Gastroesophageal sphincter (tissue), 4 donors: ENCODE results near the gene UBE2G2. TPM values are rescaled to one million over a fixed set of nuclear protein-coding genes. Genes with fewer than 3 reads are reported as not detected.

Source experiments
- ATAC-seq: fragments of 150-250 bp; one replicate; pipeline ENCODE4 v1.9.1; 2016; ENCODE audit warnings: mild to moderate bottlenecking, moderate library complexity
- H3K27ac ChIP-seq, 4 donors: fragments of 200-600 bp; sonication (generic) in 3 of 4; 1 replicate in 3 of 4; 2 replicates in 1 of 4; pipeline ENCODE4 v1.5.1; 2016 to 2019
- H3K27me3 ChIP-seq: fragments of 200-600 bp; sonication (generic); one replicate; pipeline ENCODE4 v1.5.1; 2019
- H3K36me3 ChIP-seq, 2 donors: fragments of 200-600 bp; sonication (generic); one replicate each; pipeline ENCODE4 v1.5.1; 2019; ENCODE audit warnings: control low read depth in 1 of 2
- H3K4me1 ChIP-seq, 3 donors: fragments of 200-600 bp; sonication (generic); 1 replicate in 2 of 3; 2 replicates in 1 of 3; pipeline ENCODE4 v1.5.1; 2016 to 2019; ENCODE audit warnings: control low read depth in 2 of 3
- H3K4me3 ChIP-seq, 2 donors: fragments of 200-600 bp; sonication (generic); one replicate each; pipeline ENCODE4 v1.5.1; 2019; ENCODE audit warnings: mild to moderate bottlenecking in 1 of 2, moderate library complexity in 1 of 2
- H3K9me3 ChIP-seq, 3 donors: fragments of 200-600 bp; sonication (generic); one replicate each; pipeline ENCODE4 v1.5.1; 2017 to 2019; ENCODE audit warnings: control low read depth in 2 of 3
- EP300 ChIP-seq: sonication (generic); formaldehyde crosslinking; IDR thresholded peaks from one replicate; pipeline ENCODE4 v1.6.1; 2017; ENCODE audit warnings: antibody characterized with exemption, mild to moderate bottlenecking
- POLR2A ChIP-seq, 2 donors: fragments of 450-650 bp; IDR thresholded peaks; one replicate each; pipeline ENCODE4 v1.6.1; 2017; ENCODE audit warnings: antibody characterized with exemption in 2 of 2, mild to moderate bottlenecking in 2 of 2, moderate library complexity in 1 of 2
- POLR2AphosphoS5 ChIP-seq: sonication (generic); formaldehyde crosslinking; IDR thresholded peaks from one replicate; pipeline ENCODE4 v1.6.1; 2017; ENCODE audit warnings: antibody characterized with exemption
- WGBS, 2 donors: methylation state at CpG; one replicate each; pipeline ENCODE4 v1.1.5; 2018; ENCODE audit warnings: low coverage in 1 of 2; 5-methylcytosine and 5-hydroxymethylcytosine counted together
- total RNA-seq, 4 donors: library from RNA; depleted of rRNA; stranded (reverse); fragments of >200 nt; gene quantifications; one replicate each; pipeline ENCODE4 v1.1.0, GENCODE V29; 2016
- TF ChIP-seq, protein P1 (sequence below), 4 experiments: fragments of 200-600 bp in 2 of 4; fragments of 450-650 bp in 2 of 4; sonication (generic) in 1 of 4; IDR thresholded peaks; one replicate each; pipeline ENCODE4 v1.5.1; 2017 to 2019; ENCODE audit warnings: antibody characterized with exemption in 4 of 4, mild to moderate bottlenecking in 2 of 4, moderate library complexity in 2 of 4

UBE2G2 gene
- total RNA-seq, 4 donors from 2014 or later, result 48.3 to 93.4 (median 83.9) TPM

DNA sequence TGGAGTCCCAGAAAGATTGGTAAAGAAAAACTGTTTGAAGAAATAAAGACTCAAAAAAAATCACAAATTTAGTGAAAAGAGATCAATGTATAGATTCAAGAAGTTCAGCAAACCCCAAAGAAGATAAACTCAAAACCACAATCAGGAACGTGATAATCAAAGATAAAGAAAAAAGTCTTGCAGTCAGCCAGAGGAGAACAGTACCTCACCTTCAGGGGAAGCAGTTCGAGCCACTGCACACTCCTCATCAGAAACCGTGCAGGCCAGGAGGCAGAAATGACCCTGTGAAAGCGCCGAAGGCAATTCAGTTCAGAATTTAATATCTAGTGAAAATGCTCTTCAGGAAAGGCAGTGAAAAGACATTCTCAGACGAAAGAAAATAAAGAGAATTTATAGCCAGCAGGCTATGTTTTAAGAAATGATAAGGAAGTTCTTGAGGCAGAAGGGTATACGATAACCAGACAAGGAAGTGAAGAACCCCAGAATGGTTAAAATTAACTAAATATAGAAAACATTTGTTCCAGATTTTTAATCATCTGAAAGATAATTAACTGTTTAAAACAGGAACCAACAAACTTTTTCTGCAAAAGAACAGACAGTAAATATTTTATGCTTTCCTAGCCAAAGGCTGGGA is 29.7 kb upstream of the UBE2G2 start:
- no peak for ATAC-seq
- TF ChIP-seq EP300, result no peak
- no peak for TF ChIP-seq POLR2A (IDR thresholded peaks at IDR 0.05)
- TF ChIP-seq, protein P1, sequence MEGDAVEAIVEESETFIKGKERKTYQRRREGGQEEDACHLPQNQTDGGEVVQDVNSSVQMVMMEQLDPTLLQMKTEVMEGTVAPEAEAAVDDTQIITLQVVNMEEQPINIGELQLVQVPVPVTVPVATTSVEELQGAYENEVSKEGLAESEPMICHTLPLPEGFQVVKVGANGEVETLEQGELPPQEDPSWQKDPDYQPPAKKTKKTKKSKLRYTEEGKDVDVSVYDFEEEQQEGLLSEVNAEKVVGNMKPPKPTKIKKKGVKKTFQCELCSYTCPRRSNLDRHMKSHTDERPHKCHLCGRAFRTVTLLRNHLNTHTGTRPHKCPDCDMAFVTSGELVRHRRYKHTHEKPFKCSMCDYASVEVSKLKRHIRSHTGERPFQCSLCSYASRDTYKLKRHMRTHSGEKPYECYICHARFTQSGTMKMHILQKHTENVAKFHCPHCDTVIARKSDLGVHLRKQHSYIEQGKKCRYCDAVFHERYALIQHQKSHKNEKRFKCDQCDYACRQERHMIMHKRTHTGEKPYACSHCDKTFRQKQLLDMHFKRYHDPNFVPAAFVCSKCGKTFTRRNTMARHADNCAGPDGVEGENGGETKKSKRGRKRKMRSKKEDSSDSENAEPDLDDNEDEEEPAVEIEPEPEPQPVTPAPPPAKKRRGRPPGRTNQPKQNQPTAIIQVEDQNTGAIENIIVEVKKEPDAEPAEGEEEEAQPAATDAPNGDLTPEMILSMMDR (IDR thresholded peaks at IDR 0.05), result no peak
- TF ChIP-seq POLR2AphosphoS5, result no peak

DNA sequence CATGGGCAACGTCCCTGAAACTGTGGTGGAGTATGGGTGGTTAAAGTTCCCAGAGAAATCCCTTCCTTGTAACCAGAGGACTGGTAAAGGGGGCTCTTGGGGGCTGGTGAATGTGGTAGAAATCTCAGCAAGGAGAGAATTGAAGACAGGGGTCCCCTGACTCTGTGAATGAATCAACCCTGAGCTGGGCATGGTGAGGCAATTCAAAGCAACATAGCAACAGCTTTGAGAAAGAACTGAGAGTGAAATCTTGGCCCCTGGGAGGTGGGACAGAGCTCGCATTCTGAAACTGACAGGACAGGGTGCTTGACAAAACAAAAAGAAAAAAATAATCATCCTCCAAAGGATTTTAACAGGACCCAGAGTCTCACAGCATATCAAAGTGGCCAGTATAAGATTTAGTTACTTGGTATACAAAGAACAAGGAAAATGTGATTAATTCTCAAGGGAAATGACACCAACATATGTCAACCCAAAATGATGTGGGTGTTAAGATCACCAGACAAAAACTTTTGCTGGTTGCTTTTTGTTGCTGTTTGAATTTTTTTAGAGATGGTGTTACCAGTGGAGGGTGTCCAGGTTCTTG is 28.0 kb upstream of the UBE2G2 start:
- ATAC-seq, result no peak

More for the DNA sequence above, 29.7 kb upstream of the UBE2G2 start:
- Histone ChIP-seq H3K4me3 (no peak overlapping the region), H3K27ac (no peak overlapping the region), H3K9me3 (peaks cover 0 to 24% (median 0%) of the 10 kb centered on the region in 3 donors), H3K4me1 (peaks cover 0 to under 1% (median 0%) of the 10 kb centered on the region in 3 donors), H3K27me3 (no peaks in the 10 kb centered on the region), H3K36me3 (no peaks in the 10 kb centered on the region)
- WGBS, 2 donors, result 35 to 43% methylated on average over 2 to 7 of the region's 7 CpGs

DNA sequence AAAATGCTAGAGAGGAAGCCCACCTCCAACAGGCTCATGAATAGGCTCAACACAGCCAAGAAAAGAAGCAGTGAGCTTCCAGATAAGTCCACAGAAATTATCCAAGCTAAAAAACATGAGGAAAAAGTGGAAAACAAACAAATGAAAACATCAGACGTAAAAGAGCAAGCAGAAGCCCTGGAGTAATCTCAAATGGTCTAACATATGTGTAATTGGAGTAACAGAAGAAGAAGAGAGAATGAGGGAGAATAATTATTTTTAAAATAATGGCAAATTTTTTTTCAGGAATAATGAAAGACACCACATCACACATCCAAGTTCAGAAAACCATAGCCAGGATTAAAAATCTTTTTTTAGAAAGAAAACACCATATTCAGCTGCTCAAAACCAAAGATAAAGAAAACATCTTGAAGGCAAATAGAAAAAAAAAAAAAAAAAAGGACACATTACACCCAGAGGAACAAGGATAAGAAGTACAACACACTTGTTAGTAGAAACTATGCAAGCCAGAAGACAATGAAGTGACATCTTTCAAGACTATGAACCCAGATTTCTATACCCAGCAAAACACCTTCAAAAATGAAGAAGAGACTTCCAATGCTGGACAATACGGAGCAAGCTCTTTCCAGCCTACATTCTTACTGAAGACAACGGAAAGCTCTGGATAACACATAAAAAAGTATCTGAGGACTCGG is 26.9 kb upstream of the UBE2G2 start:
- H3K4me1 ChIP-seq, result no peaks in the 10 kb centered on the region
- H3K4me3 ChIP-seq, result no peak overlapping the region
- no peak for ATAC-seq
- 88 to 89% methylated on average over 4 of the region's 4 CpGs for WGBS, 2 donors
- H3K27me3 ChIP-seq, result no peaks in the 10 kb centered on the region
- peaks cover 0 to 24% (median 0%) of the 10 kb centered on the region in 3 donors for H3K9me3 ChIP-seq
- H3K27ac ChIP-seq, result no peak overlapping the region
- TF ChIP-seq POLR2AphosphoS5 (no peak), EP300 (no peak)
- TF ChIP-seq, protein P1 (IDR thresholded peaks at IDR 0.05), result no peak
- no peaks in the 10 kb centered on the region for H3K36me3 ChIP-seq

More for the DNA sequence above, 28.0 kb upstream of the UBE2G2 start:
- WGBS, 2 donors, result 71% methylated on average over 1 of the region's 2 CpGs; no CpG with 5 or more reads in 1 of the 2 donors
- Histone ChIP-seq H3K9me3 (peaks cover 0 to 24% (median 0%) of the 10 kb centered on the region in 3 donors), H3K36me3 (no peaks in the 10 kb centered on the region), H3K4me3 (no peak overlapping the region), H3K4me1 (no peaks in the 10 kb centered on the region), H3K27me3 (no peaks in the 10 kb centered on the region), H3K27ac (no peak overlapping the region)
- TF ChIP-seq, protein P1 (IDR thresholded peaks at IDR 0.05), result no peak
- TF ChIP-seq POLR2AphosphoS5 (no peak), POLR2A (IDR thresholded peaks at IDR 0.05) (no peak), EP300 (no peak)

DNA sequence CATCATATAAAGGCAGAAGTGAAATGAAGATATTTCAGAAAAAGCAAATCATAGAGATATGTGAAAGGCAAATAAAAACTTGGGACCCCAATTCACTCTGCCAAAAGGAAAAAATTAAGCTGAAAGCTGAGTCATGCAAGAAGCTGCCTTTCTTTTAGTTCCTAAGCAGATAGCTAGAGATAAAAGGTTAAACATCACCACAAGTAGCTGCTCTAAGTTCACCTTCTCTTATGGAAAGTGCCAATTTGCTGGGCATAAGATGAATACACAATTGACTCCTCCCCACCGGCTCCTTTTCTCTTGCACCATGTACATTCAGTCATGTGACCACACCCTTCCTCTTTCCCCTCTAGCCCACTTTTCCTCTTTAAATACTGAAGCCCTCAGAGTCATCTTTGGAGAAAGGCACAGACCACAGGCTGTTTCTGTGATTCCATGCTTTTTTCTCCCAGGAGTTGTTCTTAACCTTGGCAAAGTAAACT is 21.6 kb upstream of the UBE2G2 start:
- TF ChIP-seq, protein P1 (IDR thresholded peaks at IDR 0.05), result no peak
- TF ChIP-seq EP300 (no peak), POLR2AphosphoS5 (no peak), POLR2A (IDR thresholded peaks at IDR 0.05) (no peak)
- Histone ChIP-seq H3K27me3 (no peaks in the 10 kb centered on the region), H3K27ac (no peak overlapping the region), H3K36me3 (no peaks in the 10 kb centered on the region), H3K4me1 (peaks cover 0 to 7% (median 0%) of the 10 kb centered on the region in 3 donors), H3K4me3 (no peak overlapping the region), H3K9me3 (peaks cover 0 to 60% (median 0%) of the 10 kb centered on the region in 3 donors)
- WGBS, 2 donors, result 67 to 78% methylated on average over 1 of the region's 1 CpG
- ATAC-seq, result no peak
